ENCODE measurements around the gene TEX51. TPM values are rescaled to one million over a fixed set of nuclear protein-coding genes. Genes with fewer than 3 reads are reported as not detected.
A peak's percentile ranks its signal among the peaks of the same experiment; 100 is the strongest.

The TEX51 gene
- total and polyA plus RNA-seq, 11 donors = not detected

GRCh38 chr2:126850940-126851339 is 47.8 kb upstream of the TEX51 start:
- 60 to 67% (median 61%) methylated on average over 5 of the region's 5 CpGs for WGBS, 4 donors
- TF ChIP-seq POLR2A (IDR thresholded peaks at IDR 0.05) (no peak), CTCF (IDR thresholded peaks at IDR 0.05) (no peak)
- H3K4me1 ChIP-seq = no peaks in the 10 kb centered on the region
- no peak overlapping the region for H3K27ac ChIP-seq
- H3K4me3 ChIP-seq = no peak overlapping the region
- ATAC-seq (peak in 1 of 4 donors; percentile 45), DNase-seq (no peak)
- intact Hi-C loops (cut with DNase I) = no loop called here
- H3K27me3 ChIP-seq = peaks cover 0 to 3% (median 0%) of the 10 kb centered on the region in 9 donors
- H3K9me3 ChIP-seq = no peaks in the 10 kb centered on the region
- no peaks in the 10 kb centered on the region for H3K36me3 ChIP-seq

GRCh38 chr2:126851756-126852155 is 46.9 kb upstream of the TEX51 start:
- Histone ChIP-seq H3K27me3 (peaks cover 0 to 3% (median 0%) of the 10 kb centered on the region in 9 donors), H3K4me3 (no peak overlapping the region), H3K27ac (no peak overlapping the region), H3K36me3 (no peaks in the 10 kb centered on the region), H3K9me3 (no peaks in the 10 kb centered on the region), H3K4me1 (no peaks in the 10 kb centered on the region)
- no peak for TF ChIP-seq POLR2A (IDR thresholded peaks at IDR 0.05)
- no peak for TF ChIP-seq CTCF (IDR thresholded peaks at IDR 0.05)
- no peak for DNase-seq
- intact Hi-C loops (cut with DNase I) = no loop called here
- ATAC-seq = no peak
- 74 to 88% (median 83%) methylated on average over 1 of the region's 1 CpG for WGBS, 4 donors

- DNase-seq = no peak
- H3K27me3 ChIP-seq = peaks cover 0 to 3% (median 0%) of the 10 kb centered on the region in 9 donors
- WGBS, 4 donors = 43 to 64% (median 52%) methylated on average over 1 of the region's 1 CpG
- H3K4me1 ChIP-seq = no peaks in the 10 kb centered on the region
- no peak overlapping the region for H3K27ac ChIP-seq
- intact Hi-C loops (cut with DNase I) = no loop called here
- H3K36me3 ChIP-seq = no peaks in the 10 kb centered on the region
- ATAC-seq = no peak
- H3K9me3 ChIP-seq = no peaks in the 10 kb centered on the region
- H3K4me3 ChIP-seq = no peak overlapping the region
- TF ChIP-seq POLR2A (IDR thresholded peaks at IDR 0.05) (no peak), CTCF (IDR thresholded peaks at IDR 0.05) (no peak)
Observed at GRCh38 chr2:126852361-126852760, 46.3 kb upstream of the TEX51 start.

- peaks cover 0 to 3% (median 0%) of the 10 kb centered on the region in 9 donors for H3K27me3 ChIP-seq
- no peak for DNase-seq
- H3K4me1 ChIP-seq = peaks cover 0 to 3% (median 0%) of the 10 kb centered on the region in 12 donors
- no peaks in the 10 kb centered on the region for H3K9me3 ChIP-seq
- WGBS, 4 donors = 63 to 81% (median 71%) methylated on average over 3 of the region's 3 CpGs
- intact Hi-C loops (cut with DNase I) = no loop called here
- ATAC-seq = no peak
- no peaks in the 10 kb centered on the region for H3K36me3 ChIP-seq
- TF ChIP-seq CTCF (IDR thresholded peaks at IDR 0.05) (no peak), POLR2A (IDR thresholded peaks at IDR 0.05) (no peak)
- H3K27ac ChIP-seq = no peak overlapping the region
- no peak overlapping the region for H3K4me3 ChIP-seq
Observed at GRCh38 chr2:126855606-126856005, 43.1 kb upstream of the TEX51 start.

Measured in heart left ventricle (tissue), 16 donors.